Keratinocyte (primary cell): ENCODE measurements around the gene RBAK. TPM values are rescaled to one million over a fixed set of nuclear protein-coding genes. Genes with fewer than 3 reads are reported as not detected.

Experiments
- DNase-seq: peaks from one replicate; pipeline ENCODE4 v3.0.0-alpha.2; 2011; ENCODE audit warnings: low read depth, missing footprints, low spot score
- FAIRE-seq: peaks from 2 replicates; lab custom pipeline; 2011; peaks lifted over from hg19 to GRCh38; lab: Jason Lieb, UNC
- H2AFZ ChIP-seq: 2 replicates; pipeline ENCODE4 v1.6.0; 2012; ENCODE audit warnings: low read length, control low read depth, inconsistent platforms; ENCODE audit not compliant: control insufficient read depth
- H3K27ac ChIP-seq: 2 replicates; pipeline ENCODE4 v1.5.1; 2011; ENCODE audit warnings: low read length; ENCODE audit not compliant: control insufficient read depth, insufficient read depth
- H3K27me3 ChIP-seq: 3 replicates; pipeline ENCODE4 v1.6.0; 2011; ENCODE audit warnings: low read length; ENCODE audit not compliant: control insufficient read depth, insufficient read depth; ENCODE audit errors: extremely low read depth
- H3K36me3 ChIP-seq, 2 experiments: 2 replicates in 1 of 2; 3 replicates in 1 of 2; pipeline ENCODE4 v1.5.1; 2011; ENCODE audit warnings: low read length in 2 of 2, mild to moderate bottlenecking in 1 of 2; ENCODE audit not compliant: control insufficient read depth in 2 of 2, insufficient read depth in 2 of 2; ENCODE audit errors: extremely low read depth in 1 of 2
- H3K4me1 ChIP-seq: 3 replicates; pipeline ENCODE4 v1.5.1; 2011; ENCODE audit warnings: low read length; ENCODE audit not compliant: control insufficient read depth, insufficient read depth; ENCODE audit errors: extremely low read depth
- H3K4me2 ChIP-seq: 3 replicates; pipeline ENCODE4 v1.6.0; 2011; ENCODE audit warnings: low read depth, low read length; ENCODE audit not compliant: control insufficient read depth, insufficient read depth; ENCODE audit errors: extremely low read depth
- H3K4me3 ChIP-seq, 3 experiments: fragments of 200-600 bp in 1 of 3; sonication (generic) in 1 of 3; 2 replicates in 2 of 3; 3 replicates in 1 of 3; pipeline ENCODE4 v1.5.1; 2011 to 2016; ENCODE audit warnings: low read length in 3 of 3, mild to moderate bottlenecking in 3 of 3, control low read depth in 2 of 3, inconsistent platforms in 1 of 3, low read depth in 1 of 3, mixed read lengths in 1 of 3, mixed run types in 1 of 3, moderate library complexity in 1 of 3; ENCODE audit not compliant: control insufficient read depth in 2 of 3, insufficient read depth in 2 of 3; ENCODE audit errors: extremely low read depth in 1 of 3
- H3K79me2 ChIP-seq: 2 replicates; pipeline ENCODE4 v1.6.0; 2012; ENCODE audit warnings: low read length; ENCODE audit not compliant: control insufficient read depth, insufficient read depth
- H3K9ac ChIP-seq: 3 replicates; pipeline ENCODE4 v1.6.0; 2011; ENCODE audit warnings: low read length; ENCODE audit not compliant: control insufficient read depth, insufficient read depth; ENCODE audit errors: extremely low read depth
- H3K9me1 ChIP-seq: 3 replicates; pipeline ENCODE4 v1.6.0; 2011; ENCODE audit warnings: low read length; ENCODE audit not compliant: control insufficient read depth, insufficient read depth; ENCODE audit errors: extremely low read depth
- H3K9me3 ChIP-seq: 2 replicates; pipeline ENCODE4 v1.5.1; 2012; ENCODE audit warnings: low read depth, low read length; ENCODE audit not compliant: control insufficient read depth
- H4K20me1 ChIP-seq: 3 replicates; pipeline ENCODE4 v1.6.0; 2011; ENCODE audit warnings: low read length; ENCODE audit not compliant: control insufficient read depth, insufficient read depth; ENCODE audit errors: extremely low read depth
- CTCF ChIP-seq, 3 experiments: IDR thresholded peaks in 1 of 3; conservative IDR thresholded peaks in 1 of 3; optimal IDR thresholded peaks in 1 of 3; 2 replicates in 2 of 3; 3 replicates in 1 of 3; pipeline versions ENCODE3 to v1.5.1; 2011; ENCODE audit warnings: low read length in 3 of 3, mild to moderate bottlenecking in 3 of 3, moderate library complexity in 2 of 3, control low read depth in 1 of 3, inconsistent platforms in 1 of 3; ENCODE audit not compliant: insufficient read depth in 2 of 3; ENCODE audit errors: extremely low read depth in 1 of 3
- EZH2 ChIP-seq: IDR thresholded peaks from one replicate; pipeline ENCODE4 v1.6.1; 2012; ENCODE audit warnings: inconsistent platforms, mild to moderate bottlenecking, low read length, moderate library complexity
- dilution Hi-C: fragments of 300-500 bp; cut with MboI; formaldehyde crosslinking; loops from one replicate; pipeline ENCODE4 v1.7.0; 2020; ENCODE audit warnings: low sequenced_read_pairs; ENCODE audit not compliant: extremely low pct_ligation_motif_present
- polyA plus RNA-seq, 5 experiments: library from polyadenylated mRNA; depleted of rRNA in 3 of 5; stranded (reverse) in 3 of 5; stranded (forward) in 1 of 5; unstranded in 1 of 5; fragments of >200 nt; gene quantifications; 1 replicate in 1 of 5; 2 replicates in 3 of 5; 3 replicates in 1 of 5; pipeline versions ENCODE4 v1.2.1 to v1.2.3, GENCODE V29; 2011 to 2012; ENCODE audit warnings: missing spikeins in 2 of 5, low read depth in 1 of 5, low replicate concordance in 1 of 5
- small RNA-seq, 3 experiments: library from RNA; depleted of rRNA; stranded (forward); fragments of <200 nt; gene quantifications; one replicate each; pipeline ENCODE3, GENCODE V24; 2012; ENCODE audit warnings: low read depth in 3 of 3, low replicate concordance in 1 of 3; ENCODE audit not compliant: insufficient read length in 3 of 3

RBAK gene
- polyA plus RNA-seq, 1 donor (not counting 4 experiments of a cell fraction or from before 2014, with no cell fraction given): 6.7 TPM

GRCh38 chr7:5116359-5116758 is 70.7 kb downstream of the RBAK start:
- no peaks in the 10 kb centered on the region for H3K27me3 ChIP-seq
- no peak overlapping the region for H3K4me2 ChIP-seq
- dilution Hi-C loops: no loop called here
- DNase-seq (no peak), FAIRE-seq (no peak)
- H3K4me1 ChIP-seq: no peaks in the 10 kb centered on the region
- H3K9ac ChIP-seq: no peak overlapping the region
- H4K20me1 ChIP-seq: no peaks in the 10 kb centered on the region
- H3K79me2 ChIP-seq: no peaks in the 10 kb centered on the region
- TF ChIP-seq CTCF (optimal IDR thresholded peaks at IDR 0.05 in 1 of 3, IDR thresholded peaks at IDR 0.05 in 1 of 3, conservative IDR thresholded peaks at IDR 0.05 in 1 of 3; ENCODE audit: extremely low read depth in 1 of 3, insufficient read depth in 2 of 3, low read length in 3 of 3) (no peak), EZH2 (no peak)
- no peak overlapping the region for H3K27ac ChIP-seq
- H3K36me3 ChIP-seq: no peaks in the 10 kb centered on the region
- no peak overlapping the region for H2AFZ ChIP-seq
- no peak overlapping the region for H3K4me3 ChIP-seq
- H3K9me3 ChIP-seq: no peaks in the 10 kb centered on the region
- H3K9me1 ChIP-seq: no peaks in the 10 kb centered on the region

- H3K27me3 ChIP-seq: no peaks in the 10 kb centered on the region
- H3K9ac ChIP-seq: no peak overlapping the region
- dilution Hi-C loops: no loop called here
- H3K4me1 ChIP-seq: no peaks in the 10 kb centered on the region
- FAIRE-seq: no peak
- no peaks in the 10 kb centered on the region for H3K9me1 ChIP-seq
- TF ChIP-seq CTCF (optimal IDR thresholded peaks at IDR 0.05 in 1 of 3, IDR thresholded peaks at IDR 0.05 in 1 of 3, conservative IDR thresholded peaks at IDR 0.05 in 1 of 3; ENCODE audit: extremely low read depth in 1 of 3, insufficient read depth in 2 of 3, low read length in 3 of 3) (no peak), EZH2 (no peak)
- DNase-seq: no peak
- no peak overlapping the region for H3K27ac ChIP-seq
- no peaks in the 10 kb centered on the region for H4K20me1 ChIP-seq
- no peak overlapping the region for H3K4me2 ChIP-seq
- H2AFZ ChIP-seq: no peak overlapping the region
- H3K9me3 ChIP-seq: no peaks in the 10 kb centered on the region
- no peaks in the 10 kb centered on the region for H3K79me2 ChIP-seq
- no peak overlapping the region for H3K4me3 ChIP-seq
- H3K36me3 ChIP-seq: no peaks in the 10 kb centered on the region
Measured at GRCh38 chr7:5117095-5117970, 71.7 kb downstream of the RBAK start.

Small RNA genes lying within 50 kb of the gene (small RNA-seq; reads per million reads assigned to genes)
- 0 to 0.25 (median 0) reads per million in 3 experiments for gene AC092032.1

Other genes with a start within 250 kb of the RBAK start
- gene PAPOLB, start 183.8 kb upstream of the RBAK start, polyA plus RNA-seq: not detected in 3 replicates
- 0.09 TPM in 1 of 3 replicates, not detected in the others for gene RADIL, start 162.1 kb upstream of the RBAK start, polyA plus RNA-seq
- not detected in 3 replicates for gene MMD2, start 86.7 kb upstream of the RBAK start, polyA plus RNA-seq
- 48.0 to 63.4 TPM (median 53.7 TPM) in 3 replicates for gene WIPI2, start 144.4 kb downstream of the RBAK start, polyA plus RNA-seq
- 0.43 to 1.9 TPM (median 0.65 TPM) in 3 replicates for gene SLC29A4, start 237.1 kb downstream of the RBAK start, polyA plus RNA-seq